SKM-1 treated with dmso at 0.1 percent for 144 hours (cell line): ENCODE measurements around the gene HSF5.
"Not testable (repeated sequence)": the region's sequence is repeated elsewhere in the genome, so short reads cannot be mapped to it uniquely, and the experiment has no call there.

ENCODE experiments used
- DNase-seq: peaks from one replicate; lab custom pipeline; 2025; ENCODE audit not compliant: unreplicated experiment; lab: John Stamatoyannopoulos, UW

Gene HSF5

GRCh38 chr17:58517378-58517927 lies 29.2 kb upstream of the HSF5 start:
- no peak for DNase-seq

DNA sequence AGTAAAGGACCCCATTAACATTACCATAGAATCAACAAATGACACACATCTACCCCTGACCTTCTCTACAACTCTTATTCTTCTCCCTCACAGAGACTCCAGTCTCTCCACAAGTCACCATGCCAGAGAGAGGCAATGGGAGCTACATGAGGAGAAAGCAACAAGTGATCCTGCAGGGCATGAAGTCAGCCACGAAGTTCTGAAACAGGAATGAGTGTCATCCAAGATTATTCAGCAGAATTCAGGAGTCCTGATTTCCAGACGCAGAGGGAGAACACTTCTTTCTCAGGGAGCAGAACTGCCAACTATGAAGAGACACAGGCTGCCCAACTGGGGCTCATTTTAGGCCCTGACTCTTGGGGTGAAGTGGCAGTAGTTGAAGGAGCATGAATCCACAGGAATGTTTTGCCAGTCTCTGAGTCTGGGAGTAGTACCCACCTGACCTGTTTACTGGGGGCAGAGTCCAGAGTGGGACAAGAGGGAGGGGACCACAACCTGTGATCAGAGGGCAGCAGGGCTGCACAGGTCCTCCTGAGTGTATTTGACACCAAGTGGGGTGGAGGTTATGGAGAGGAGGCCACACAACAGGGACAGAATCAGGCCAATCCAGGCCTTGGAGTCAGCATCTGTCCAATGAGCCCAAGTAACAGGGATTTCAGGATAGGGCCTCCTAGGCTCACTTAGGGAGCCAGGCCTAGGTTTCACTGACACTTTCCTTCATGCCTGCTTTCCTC lies 28.6 kb upstream of the HSF5 start:
- no peak for DNase-seq

GRCh38 chr17:58515286-58515685 lies 27.1 kb upstream of the HSF5 start:
- no peak for DNase-seq

DNA sequence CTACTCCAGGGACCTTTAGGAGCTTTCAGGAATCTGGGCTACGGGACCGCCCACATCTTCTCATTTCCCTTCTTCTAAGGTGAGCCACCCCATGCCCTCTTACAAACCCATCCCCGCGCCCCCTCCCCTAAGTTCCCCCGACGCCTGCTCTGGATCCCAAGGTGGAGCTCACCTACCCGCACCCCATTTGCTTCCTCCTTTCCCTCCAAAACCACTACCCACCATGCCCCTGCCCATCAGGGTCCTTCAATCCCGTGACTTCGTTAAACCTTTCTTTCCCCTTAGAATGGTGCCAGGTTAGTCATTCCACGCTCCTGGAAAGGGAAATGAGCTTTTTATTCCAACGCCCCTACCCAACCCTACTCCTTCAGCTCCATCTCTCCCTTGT lies 26.6 kb upstream of the HSF5 start:
- no peak for DNase-seq

- peak; percentile 72 for DNase-seq
Measured at GRCh38 chr17:58513965-58514769, 26.0 kb upstream of the HSF5 start, which contains the start of gene MTMR4. Gene MTMR4, minus strand, starts transcription at chr17:58514638. Its CDS starts 231 bp downstream, at chr17:58514407.

- DNase-seq = no peak
Measured at GRCh38 chr17:58513267-58513964, 25.2 kb upstream of the HSF5 start.

- DNase-seq = no peak
Measured at GRCh38 chr17:58510075-58510474, 21.9 kb upstream of the HSF5 start.

- no peak for DNase-seq
Measured at GRCh38 chr17:58508341-58509067, 20.3 kb upstream of the HSF5 start.

GRCh38 chr17:58507123-58507634 lies 19.0 kb upstream of the HSF5 start:
- no peak for DNase-seq

- no peak for DNase-seq
Measured at GRCh38 chr17:58506354-58507080, 18.3 kb upstream of the HSF5 start.

GRCh38 chr17:58504826-58505351 lies 16.7 kb upstream of the HSF5 start:
- peak; percentile 41 for DNase-seq

- no peak for DNase-seq
Measured at GRCh38 chr17:58503866-58504265, 15.7 kb upstream of the HSF5 start.

DNA sequence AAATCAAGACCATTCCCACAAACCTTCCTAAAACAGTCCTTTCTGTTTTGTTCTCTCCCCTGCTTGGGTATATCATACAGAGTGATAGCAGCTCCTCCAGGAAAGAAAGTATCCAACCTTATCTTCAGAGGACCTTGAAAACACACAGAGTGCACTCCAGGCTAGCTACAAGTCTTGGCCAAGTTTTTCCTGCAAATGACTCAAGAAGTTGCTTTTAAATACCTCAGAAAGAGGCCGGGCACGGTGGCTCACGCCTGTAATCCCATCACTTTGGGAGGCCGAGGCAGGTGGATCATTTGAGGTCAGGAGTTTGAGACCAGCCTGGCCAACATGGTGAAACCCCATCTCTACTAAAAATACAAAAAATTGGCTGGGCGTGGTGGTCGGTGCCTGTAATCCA lies 14.9 kb upstream of the HSF5 start:
- DNase-seq = not testable (repeated sequence)

GRCh38 chr17:58501451-58501850 lies 13.2 kb upstream of the HSF5 start:
- DNase-seq = no peak

- no peak for DNase-seq
Measured at GRCh38 chr17:58498177-58498828, 10.1 kb upstream of the HSF5 start.

- no peak for DNase-seq
Measured at GRCh38 chr17:58493506-58493905, 5.3 kb upstream of the HSF5 start.

GRCh38 chr17:58492238-58493121 lies 4.3 kb upstream of the HSF5 start:
- no peak for DNase-seq

- DNase-seq = no peak
Measured at GRCh38 chr17:58491510-58492045, 3.4 kb upstream of the HSF5 start.
